MM.1S (cell line): Measurements from ENCODE around the gene ETNPPL.

Experiments used
- CTCF ChIP-seq: fragments of 300-600 bp; sonication (generic); IDR thresholded peaks from 2 replicates; pipeline ENCODE4 v1.5.1; 2016; ENCODE audit warnings: antibody characterized with exemption, low read length, mixed read lengths
- EZH2 ChIP-seq: fragments of 300-600 bp; sonication (generic); optimal IDR thresholded peaks from 2 replicates; pipeline ENCODE3; 2017; ENCODE audit warnings: low read depth, mild to moderate bottlenecking, antibody characterized with exemption, low read length, mixed read lengths

- TF ChIP-seq CTCF (no peak), EZH2 (no peak)
Measured at GRCh38 chr4:108763226-108763593, 357 bp upstream of the ETNPPL start.
